SK-N-SH treated with all-trans-retinoic acid at 6 μM for 48 hours (cell line): Measurements from ENCODE around the gene RYR1.

ENCODE experiments used
- BACH2 ChIP-seq: fragments of 250-450 bp; sonication (Bioruptor Pico); IDR thresholded peaks from 2 replicates; pipeline ENCODE4 v1.9.0; 2021; ENCODE audit warnings: mild to moderate bottlenecking, borderline replicate concordance
- CSDC2 ChIP-seq: fragments of 250-450 bp; sonication (Bioruptor Pico); IDR thresholded peaks from 2 replicates; pipeline ENCODE4 v1.5.0; 2020; ENCODE audit warnings: mild to moderate bottlenecking, moderate library complexity
- GLIS3 ChIP-seq: fragments of 250-450 bp; sonication (Bioruptor Pico); IDR thresholded peaks from 2 replicates; pipeline ENCODE4 v1.5.0; 2020; ENCODE audit warnings: mild to moderate bottlenecking, moderate library complexity
- ISL1 ChIP-seq: fragments of 250-450 bp; sonication (Bioruptor Pico); IDR thresholded peaks from 2 replicates; pipeline ENCODE4 v2.1.2; 2022; ENCODE audit warnings: mild to moderate bottlenecking, moderate library complexity
- PPARA ChIP-seq: fragments of 250-450 bp; sonication (Bioruptor Pico); IDR thresholded peaks from 2 replicates; pipeline ENCODE4 v1.5.0; 2020; ENCODE audit warnings: mild to moderate bottlenecking, borderline replicate concordance
- TOX ChIP-seq: fragments of 250-450 bp; sonication (Bioruptor Pico); IDR thresholded peaks from 2 replicates; pipeline ENCODE4 v1.8.0; 2021; ENCODE audit warnings: mild to moderate bottlenecking, moderate library complexity, borderline replicate concordance
- ZFP3 ChIP-seq: fragments of 250-450 bp; sonication (Bioruptor Pico); IDR thresholded peaks from 2 replicates; pipeline ENCODE4 v1.5.0; 2020; ENCODE audit warnings: mild to moderate bottlenecking, moderate library complexity
- ZNF565 ChIP-seq: fragments of 450-650 bp; formaldehyde crosslinking; conservative IDR thresholded peaks from 2 replicates; pipeline ENCODE4 v1.5.0; 2020; ENCODE audit warnings: low read depth, mild to moderate bottlenecking, moderate library complexity
- TF ChIP-seq, protein P1 (sequence below): fragments of 250-450 bp; sonication (Bioruptor Pico); IDR thresholded peaks from 2 replicates; pipeline ENCODE4 v1.5.0; 2020; ENCODE audit warnings: mild to moderate bottlenecking, moderate library complexity
- TF ChIP-seq, protein P2 (sequence below): fragments of 250-450 bp; sonication (Bioruptor Pico); IDR thresholded peaks from 2 replicates; pipeline ENCODE4 v1.8.0; 2020; ENCODE audit warnings: mild to moderate bottlenecking, moderate library complexity, borderline replicate concordance
- TF ChIP-seq, protein P3 (sequence below): fragments of 250-450 bp; sonication (Bioruptor Pico); IDR thresholded peaks from 2 replicates; pipeline ENCODE4 v1.5.1; 2020; ENCODE audit warnings: low read depth, mild to moderate bottlenecking, moderate library complexity

DNA sequence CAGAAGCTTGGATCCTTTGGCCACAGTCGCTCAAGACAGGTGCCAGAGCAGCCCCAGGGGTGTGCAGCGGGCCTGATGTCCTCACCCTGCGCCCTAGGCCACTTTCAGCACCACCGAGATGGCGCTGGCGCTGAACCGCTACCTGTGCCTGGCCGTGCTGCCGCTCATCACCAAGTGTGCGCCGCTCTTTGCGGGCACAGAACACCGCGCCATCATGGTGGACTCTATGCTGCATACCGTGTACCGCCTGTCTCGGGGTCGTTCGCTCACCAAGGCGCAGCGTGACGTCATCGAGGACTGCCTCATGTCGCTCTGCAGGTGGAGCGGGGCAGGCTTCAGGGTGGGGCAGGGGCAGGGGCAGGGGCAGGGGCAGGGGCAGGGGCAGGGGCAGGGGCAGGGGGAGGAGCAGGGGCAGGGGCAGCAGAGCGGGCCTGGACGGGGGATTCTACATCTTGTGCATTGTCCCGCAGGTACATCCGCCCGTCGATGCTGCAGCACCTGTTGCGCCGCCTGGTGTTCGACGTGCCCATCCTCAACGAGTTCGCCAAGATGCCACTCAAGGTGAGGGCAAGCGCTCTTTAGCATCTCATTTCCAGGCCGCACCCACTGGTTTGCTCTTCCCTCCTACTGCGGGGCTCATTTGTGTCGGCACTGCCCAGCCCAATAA is 69.1 kb downstream of the RYR1 start:
- no peak for TF ChIP-seq PPARA (CRISPR knock-in tag)
- no peak for TF ChIP-seq ZNF565 (CRISPR knock-in tag)
- TF ChIP-seq BACH2 (CRISPR knock-in tag): no peak
- TF ChIP-seq ISL1 (CRISPR knock-in tag): no peak
- TF ChIP-seq GLIS3 (CRISPR knock-in tag): no peak
- no peak for TF ChIP-seq ZFP3 (CRISPR knock-in tag)
- no peak for TF ChIP-seq CSDC2 (CRISPR knock-in tag)
- TF ChIP-seq, protein P1, sequence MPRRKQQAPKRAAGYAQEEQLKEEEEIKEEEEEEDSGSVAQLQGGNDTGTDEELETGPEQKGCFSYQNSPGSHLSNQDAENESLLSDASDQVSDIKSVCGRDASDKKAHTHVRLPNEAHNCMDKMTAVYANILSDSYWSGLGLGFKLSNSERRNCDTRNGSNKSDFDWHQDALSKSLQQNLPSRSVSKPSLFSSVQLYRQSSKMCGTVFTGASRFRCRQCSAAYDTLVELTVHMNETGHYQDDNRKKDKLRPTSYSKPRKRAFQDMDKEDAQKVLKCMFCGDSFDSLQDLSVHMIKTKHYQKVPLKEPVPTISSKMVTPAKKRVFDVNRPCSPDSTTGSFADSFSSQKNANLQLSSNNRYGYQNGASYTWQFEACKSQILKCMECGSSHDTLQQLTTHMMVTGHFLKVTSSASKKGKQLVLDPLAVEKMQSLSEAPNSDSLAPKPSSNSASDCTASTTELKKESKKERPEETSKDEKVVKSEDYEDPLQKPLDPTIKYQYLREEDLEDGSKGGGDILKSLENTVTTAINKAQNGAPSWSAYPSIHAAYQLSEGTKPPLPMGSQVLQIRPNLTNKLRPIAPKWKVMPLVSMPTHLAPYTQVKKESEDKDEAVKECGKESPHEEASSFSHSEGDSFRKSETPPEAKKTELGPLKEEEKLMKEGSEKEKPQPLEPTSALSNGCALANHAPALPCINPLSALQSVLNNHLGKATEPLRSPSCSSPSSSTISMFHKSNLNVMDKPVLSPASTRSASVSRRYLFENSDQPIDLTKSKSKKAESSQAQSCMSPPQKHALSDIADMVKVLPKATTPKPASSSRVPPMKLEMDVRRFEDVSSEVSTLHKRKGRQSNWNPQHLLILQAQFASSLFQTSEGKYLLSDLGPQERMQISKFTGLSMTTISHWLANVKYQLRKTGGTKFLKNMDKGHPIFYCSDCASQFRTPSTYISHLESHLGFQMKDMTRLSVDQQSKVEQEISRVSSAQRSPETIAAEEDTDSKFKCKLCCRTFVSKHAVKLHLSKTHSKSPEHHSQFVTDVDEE (CRISPR knock-in tag): no peak
- TF ChIP-seq, protein P2, sequence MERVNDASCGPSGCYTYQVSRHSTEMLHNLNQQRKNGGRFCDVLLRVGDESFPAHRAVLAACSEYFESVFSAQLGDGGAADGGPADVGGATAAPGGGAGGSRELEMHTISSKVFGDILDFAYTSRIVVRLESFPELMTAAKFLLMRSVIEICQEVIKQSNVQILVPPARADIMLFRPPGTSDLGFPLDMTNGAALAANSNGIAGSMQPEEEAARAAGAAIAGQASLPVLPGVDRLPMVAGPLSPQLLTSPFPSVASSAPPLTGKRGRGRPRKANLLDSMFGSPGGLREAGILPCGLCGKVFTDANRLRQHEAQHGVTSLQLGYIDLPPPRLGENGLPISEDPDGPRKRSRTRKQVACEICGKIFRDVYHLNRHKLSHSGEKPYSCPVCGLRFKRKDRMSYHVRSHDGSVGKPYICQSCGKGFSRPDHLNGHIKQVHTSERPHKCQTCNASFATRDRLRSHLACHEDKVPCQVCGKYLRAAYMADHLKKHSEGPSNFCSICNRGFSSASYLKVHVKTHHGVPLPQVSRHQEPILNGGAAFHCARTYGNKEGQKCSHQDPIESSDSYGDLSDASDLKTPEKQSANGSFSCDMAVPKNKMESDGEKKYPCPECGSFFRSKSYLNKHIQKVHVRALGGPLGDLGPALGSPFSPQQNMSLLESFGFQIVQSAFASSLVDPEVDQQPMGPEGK: no peak
- TF ChIP-seq, protein P3, sequence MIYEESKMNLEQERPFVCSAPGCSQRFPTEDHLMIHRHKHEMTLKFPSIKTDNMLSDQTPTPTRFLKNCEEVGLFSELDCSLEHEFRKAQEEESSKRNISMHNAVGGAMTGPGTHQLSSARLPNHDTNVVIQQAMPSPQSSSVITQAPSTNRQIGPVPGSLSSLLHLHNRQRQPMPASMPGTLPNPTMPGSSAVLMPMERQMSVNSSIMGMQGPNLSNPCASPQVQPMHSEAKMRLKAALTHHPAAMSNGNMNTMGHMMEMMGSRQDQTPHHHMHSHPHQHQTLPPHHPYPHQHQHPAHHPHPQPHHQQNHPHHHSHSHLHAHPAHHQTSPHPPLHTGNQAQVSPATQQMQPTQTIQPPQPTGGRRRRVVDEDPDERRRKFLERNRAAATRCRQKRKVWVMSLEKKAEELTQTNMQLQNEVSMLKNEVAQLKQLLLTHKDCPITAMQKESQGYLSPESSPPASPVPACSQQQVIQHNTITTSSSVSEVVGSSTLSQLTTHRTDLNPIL: no peak
- no peak for TF ChIP-seq TOX
